ENCODE measurements around the gene MEOX2.

MEOX2 gene

DNA sequence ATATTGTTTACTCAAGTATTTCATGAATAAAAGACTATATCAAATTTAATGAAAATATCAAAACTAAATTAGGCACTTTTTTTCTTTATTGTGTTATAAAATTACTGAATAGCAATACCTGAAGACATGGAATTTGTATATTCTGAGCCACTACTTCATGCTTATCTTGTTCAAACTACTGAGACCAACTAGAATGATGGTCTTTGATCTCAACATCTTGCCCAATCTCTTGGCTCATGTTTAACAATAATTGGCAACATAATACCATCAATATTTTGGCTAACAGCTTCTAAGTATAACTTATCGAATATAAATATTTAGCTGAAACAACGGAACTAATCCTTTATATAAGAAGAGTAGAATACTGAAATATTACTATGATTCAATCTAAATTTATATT is 68.2 kb downstream of the MEOX2 start:
- no peak for DNase-seq (ENCODE audit: low spot score)
- peak; percentile 23 for FAIRE-seq

- FAIRE-seq (no peak), DNase-seq (ENCODE audit: low spot score) (no peak)
These were observed 74.3 kb downstream of the MEOX2 start for GRCh38 chr7:15612205-15612604.

GRCh38 chr7:15610503-15610902 is 76.0 kb downstream of the MEOX2 start:
- DNase-seq (ENCODE audit: low spot score): no peak

GRCh38 chr7:15609287-15609686 is 77.2 kb downstream of the MEOX2 start:
- FAIRE-seq: no peak

More at GRCh38 chr7:15610503-15610902, 76.0 kb downstream of the MEOX2 start:
- FAIRE-seq: no peak

DNA sequence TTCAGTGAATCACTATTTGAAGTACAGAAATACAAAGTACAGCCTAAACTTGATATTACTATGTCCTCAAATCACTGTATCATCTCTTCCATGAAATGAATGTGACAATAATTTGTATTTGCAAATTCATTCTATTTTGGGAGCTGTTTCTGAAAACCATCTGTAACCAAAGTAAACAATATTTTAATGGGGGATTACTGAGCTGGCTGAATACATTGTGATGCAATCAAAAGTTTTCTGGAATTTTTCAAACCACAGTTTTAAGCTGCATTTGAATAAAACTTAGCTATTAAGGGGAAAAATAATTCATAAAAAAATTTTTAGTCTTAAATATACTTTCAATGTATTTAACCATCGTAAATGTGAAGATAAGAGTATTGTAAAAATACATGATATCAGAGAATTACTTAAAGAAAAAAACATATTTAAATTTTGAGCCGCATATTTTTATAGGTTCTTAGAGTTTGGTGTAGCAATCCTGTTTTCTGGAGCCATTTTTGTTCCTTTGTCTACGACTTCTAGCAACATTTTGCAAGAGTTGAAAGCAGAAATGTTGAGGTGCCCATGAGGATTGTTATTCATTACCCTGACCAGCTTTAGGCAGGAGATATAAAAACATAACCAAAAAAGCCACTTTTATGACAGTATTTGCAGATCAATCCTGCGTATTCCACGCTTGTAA is 78.8 kb downstream of the MEOX2 start:
- DNase-seq (ENCODE audit: low spot score) (no peak), FAIRE-seq (peak; percentile 26)

More at GRCh38 chr7:15609287-15609686, 77.2 kb downstream of the MEOX2 start:
- no peak for DNase-seq (ENCODE audit: low spot score)

GRCh38 chr7:15606561-15606960 is 79.9 kb downstream of the MEOX2 start:
- FAIRE-seq (no peak), DNase-seq (ENCODE audit: low spot score) (no peak)

GRCh38 chr7:15604166-15604565 is 82.3 kb downstream of the MEOX2 start:
- no peak for FAIRE-seq

DNA sequence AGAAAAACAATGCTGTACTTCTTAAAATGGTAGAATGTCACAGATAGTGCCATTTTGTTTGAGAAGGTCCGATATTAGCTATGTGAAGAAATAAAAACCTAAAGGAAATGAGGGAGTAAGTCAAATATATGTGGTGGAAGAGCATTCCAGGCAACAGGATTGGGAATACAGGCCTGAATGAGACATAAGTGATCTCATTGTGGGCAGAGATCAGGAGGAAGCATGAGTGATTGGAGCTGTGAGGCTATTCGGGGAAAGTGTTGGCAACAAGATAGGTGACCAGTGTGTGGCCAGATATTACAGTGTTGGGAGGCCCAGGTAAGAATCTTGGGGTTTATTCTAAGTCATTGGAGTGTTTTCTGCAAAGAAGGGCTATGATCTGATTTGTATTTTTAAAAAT is 83.4 kb downstream of the MEOX2 start:
- FAIRE-seq: peak; percentile 56
- DNase-seq (ENCODE audit: low spot score): peak; percentile 48

More at GRCh38 chr7:15604166-15604565, 82.3 kb downstream of the MEOX2 start:
- DNase-seq (ENCODE audit: low spot score): no peak

DNA sequence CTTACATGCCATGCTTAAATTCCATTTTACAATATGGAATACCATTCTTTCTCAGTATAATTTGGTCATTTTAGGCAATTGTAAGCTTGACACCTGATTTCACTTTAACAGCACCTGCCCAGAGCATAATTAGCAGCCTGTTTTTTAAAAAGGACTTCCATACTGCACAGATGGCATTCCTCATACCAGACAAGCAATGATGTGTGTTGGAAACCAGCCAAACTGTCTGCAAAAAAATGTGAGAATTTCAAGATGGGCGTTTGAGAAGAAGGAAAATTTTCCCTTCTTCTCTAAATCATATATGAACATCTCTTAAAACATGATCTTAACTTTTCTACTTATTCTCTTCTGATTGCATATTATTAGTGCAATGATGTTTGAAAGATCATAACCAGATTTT is 84.2 kb downstream of the MEOX2 start:
- FAIRE-seq (no peak), DNase-seq (ENCODE audit: low spot score) (no peak)

GRCh38 chr7:15601175-15601574 is 85.3 kb downstream of the MEOX2 start:
- FAIRE-seq (no peak), DNase-seq (ENCODE audit: low spot score) (no peak)

DNA sequence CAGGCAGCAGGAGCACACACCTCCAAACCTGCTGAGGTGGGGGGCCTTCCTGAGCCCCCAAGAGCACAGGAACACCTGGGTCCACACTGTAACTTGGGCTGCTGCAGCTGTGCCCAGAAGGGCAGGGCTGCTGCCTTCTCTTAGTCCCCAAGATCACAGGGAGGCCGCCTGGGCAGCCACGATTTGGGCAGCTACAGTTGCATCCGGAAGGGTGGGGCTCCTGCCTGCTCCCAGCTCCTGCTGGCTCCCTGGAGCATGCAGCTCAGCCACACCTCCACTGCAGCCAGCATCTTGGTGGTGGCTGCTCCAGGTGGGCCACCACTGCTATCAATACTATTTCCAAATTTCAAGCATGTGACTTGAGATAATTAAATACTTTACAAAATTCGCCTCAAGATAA is 86.2 kb downstream of the MEOX2 start:
- FAIRE-seq: no peak
- no peak for DNase-seq (ENCODE audit: low spot score)

DNA sequence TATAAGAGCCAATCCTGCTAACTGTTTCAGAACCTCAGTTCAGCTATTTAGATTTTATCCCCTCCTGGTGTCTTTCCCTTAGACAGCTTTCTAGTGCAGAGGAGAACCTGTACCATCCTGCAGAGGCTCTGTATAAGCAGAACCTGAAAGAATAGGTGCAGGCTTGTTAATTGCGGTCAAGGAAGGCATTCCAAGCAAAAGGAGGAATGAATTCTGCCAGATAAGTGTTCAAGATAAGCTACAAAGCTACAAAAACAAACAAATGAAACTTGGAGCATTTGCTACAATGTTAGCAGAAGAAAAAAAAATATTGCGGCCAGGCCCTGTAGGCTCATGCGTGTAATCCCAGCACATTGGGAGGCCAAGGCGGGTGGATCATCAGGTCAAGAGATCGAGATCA is 92.0 kb downstream of the MEOX2 start:
- FAIRE-seq (no peak), DNase-seq (ENCODE audit: low spot score) (no peak)

DNA sequence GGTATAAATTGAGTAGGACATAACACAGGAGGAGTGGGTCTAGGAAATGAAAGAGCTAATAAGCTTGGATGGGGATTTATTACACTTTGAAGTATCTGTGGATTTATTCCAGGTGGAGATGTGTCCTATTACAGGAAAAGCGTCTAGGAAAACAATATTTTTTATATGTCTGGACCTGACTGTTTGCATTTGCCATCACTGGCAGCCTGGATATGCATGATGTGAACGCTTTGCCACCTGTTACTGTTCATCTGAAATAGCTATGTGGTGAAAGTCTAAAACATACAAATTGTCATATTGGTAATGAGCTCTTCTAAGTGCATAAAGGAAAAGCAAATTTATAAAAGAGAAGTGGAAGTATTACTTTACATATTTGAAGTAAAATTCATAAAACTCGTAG is 93.1 kb downstream of the MEOX2 start:
- no peak for DNase-seq (ENCODE audit: low spot score)
- FAIRE-seq: no peak

GRCh38 chr7:15586266-15586665 is 100.2 kb downstream of the MEOX2 start:
- FAIRE-seq: no peak
- DNase-seq (ENCODE audit: low spot score): no peak

- DNase-seq (ENCODE audit: low spot score): no peak
- FAIRE-seq: no peak
These were observed 101.9 kb downstream of the MEOX2 start for GRCh38 chr7:15584575-15584974.

GRCh38 chr7:15582773-15583172 is 103.7 kb downstream of the MEOX2 start:
- FAIRE-seq (no peak), DNase-seq (ENCODE audit: low spot score) (no peak)

DNA sequence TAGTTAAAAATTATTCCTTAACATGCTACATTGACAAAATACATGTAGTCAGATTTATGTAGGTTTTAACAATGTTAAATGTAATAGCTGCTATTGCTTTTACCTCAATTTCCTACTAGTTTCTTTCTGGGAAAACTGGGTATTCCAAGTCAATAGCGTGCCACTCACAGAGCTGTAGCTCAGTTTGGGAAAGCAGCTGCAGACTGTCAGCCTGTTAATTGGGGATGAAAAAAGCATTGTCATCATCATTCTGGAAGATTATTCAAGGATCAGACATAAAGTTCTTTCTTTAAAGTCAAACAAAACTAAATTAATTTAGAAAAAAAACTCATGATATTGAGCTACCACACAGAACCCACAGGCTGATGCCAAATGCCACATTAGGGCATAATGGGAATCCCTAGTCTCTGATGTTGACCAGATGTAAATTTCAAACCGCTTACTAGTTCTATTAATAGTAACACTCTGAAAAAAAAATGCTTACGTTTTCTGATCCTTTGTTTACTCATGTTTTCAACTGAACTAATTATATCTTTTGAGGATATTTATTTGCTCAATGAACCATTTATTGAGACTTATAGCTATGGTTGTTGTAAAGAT is 105.0 kb downstream of the MEOX2 start:
- FAIRE-seq: no peak
- no peak for DNase-seq (ENCODE audit: low spot score)

- DNase-seq (ENCODE audit: low spot score) (no peak), FAIRE-seq (no peak)
These were observed 105.7 kb downstream of the MEOX2 start for GRCh38 chr7:15580604-15581351.

- no peak for FAIRE-seq
- DNase-seq (ENCODE audit: low spot score): no peak
These were observed 108.9 kb downstream of the MEOX2 start for GRCh38 chr7:15577600-15577999.

- DNase-seq (ENCODE audit: low spot score) (no peak), FAIRE-seq (peak; percentile 30)
These were observed 115.1 kb downstream of the MEOX2 start for GRCh38 chr7:15571301-15571878.

GRCh38 chr7:15567652-15568051 is 118.8 kb downstream of the MEOX2 start:
- FAIRE-seq: no peak

GRCh38 chr7:15567036-15567435 is 119.4 kb downstream of the MEOX2 start:
- FAIRE-seq: no peak
- no peak for DNase-seq (ENCODE audit: low spot score)

More at GRCh38 chr7:15567652-15568051, 118.8 kb downstream of the MEOX2 start:
- no peak for DNase-seq (ENCODE audit: low spot score)
